Vagina (tissue), 2 donors: ENCODE measurements around the gene EPG5. TPM values are rescaled to one million over a fixed set of nuclear protein-coding genes. Genes with fewer than 3 reads are reported as not detected.
"Not testable (repeated sequence)": the region's sequence is repeated elsewhere in the genome, so short reads cannot be mapped to it uniquely, and the experiment has no call there.

Source experiments
- DNase-seq, 2 donors: peaks; one replicate each; pipeline ENCODE4 v3.0.0-alpha.2; 2017; ENCODE audit errors: extremely low spot score in 2 of 2
- H3K27ac ChIP-seq: fragments of 200-600 bp; sonication (generic); one replicate; pipeline ENCODE4 v1.5.1; 2019
- H3K27me3 ChIP-seq: fragments of 200-600 bp; sonication (generic); one replicate; pipeline ENCODE4 v1.5.1; 2019
- H3K36me3 ChIP-seq, 2 donors: fragments of 200-600 bp; sonication (generic); one replicate each; pipeline ENCODE4 v1.5.1; 2017 to 2019
- H3K4me1 ChIP-seq: fragments of 200-600 bp; sonication (generic); one replicate; pipeline ENCODE4 v1.5.1; 2019
- H3K4me3 ChIP-seq, 2 donors: fragments of 200-600 bp; sonication (generic); 1 replicate in 1 of 2; 2 replicates in 1 of 2; pipeline ENCODE4 v1.5.1; 2016 to 2019
- H3K9me3 ChIP-seq: fragments of 200-600 bp; sonication (generic); one replicate; pipeline ENCODE4 v1.5.1; 2019
- POLR2A ChIP-seq, 2 donors: fragments of 450-650 bp; IDR thresholded peaks; one replicate each; pipeline ENCODE4 v1.6.1; 2017; ENCODE audit warnings: antibody characterized with exemption in 2 of 2, mild to moderate bottlenecking in 2 of 2, moderate library complexity in 2 of 2
- POLR2AphosphoS5 ChIP-seq, 2 donors: sonication (generic); formaldehyde crosslinking; IDR thresholded peaks; one replicate each; pipeline ENCODE4 v1.9.0; 2017; ENCODE audit warnings: antibody characterized with exemption in 2 of 2, mild to moderate bottlenecking in 2 of 2, low read depth in 1 of 2; ENCODE audit not compliant: insufficient read depth in 1 of 2
- intact Hi-C: fragments of 100-400 bp; cut with DNase I; formaldehyde crosslinking; loops from one replicate; pipeline ENCODE4 v1.15.1; 2023
- total RNA-seq: library from RNA; depleted of rRNA; stranded (reverse); fragments of >200 nt; gene quantifications from one replicate; pipeline ENCODE4 v1.2.3, GENCODE V29; 2016
- TF ChIP-seq, protein P1 (sequence below), 3 experiments: fragments of 450-650 bp in 2 of 3; fragments of 200-600 bp in 1 of 3; sonication (generic) in 1 of 3; IDR thresholded peaks; one replicate each; pipeline ENCODE4 v1.5.1; 2017 to 2019; ENCODE audit warnings: antibody characterized with exemption in 3 of 3, mild to moderate bottlenecking in 2 of 3, moderate library complexity in 2 of 3

EPG5 gene
- total RNA-seq, 1 donor from 2014 or later = 29.5 TPM

DNA sequence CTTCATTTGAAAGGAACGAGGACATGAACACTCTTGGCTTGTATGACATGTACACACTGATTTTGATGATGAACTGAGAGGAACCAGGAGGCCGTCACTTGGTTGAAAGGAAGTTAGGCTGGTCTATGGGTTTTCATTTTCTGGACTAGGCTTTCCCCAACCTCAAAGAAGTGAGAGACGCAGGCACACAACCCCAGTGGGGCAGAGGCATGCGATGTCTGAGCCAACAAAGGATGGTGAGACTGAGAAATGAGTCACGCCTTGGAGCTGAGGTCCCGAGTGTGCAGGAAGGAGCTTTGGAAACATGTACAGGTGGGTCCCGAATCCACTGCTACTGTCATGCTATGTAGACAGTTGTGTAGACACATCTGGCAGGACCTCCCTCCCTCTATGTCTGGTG is 117.6 kb downstream of the EPG5 start:
- peaks cover 0 to 24% of the 10 kb centered on the region in 2 donors for H3K36me3 ChIP-seq
- H3K4me3 ChIP-seq = no peak overlapping the region
- TF ChIP-seq, protein P1, sequence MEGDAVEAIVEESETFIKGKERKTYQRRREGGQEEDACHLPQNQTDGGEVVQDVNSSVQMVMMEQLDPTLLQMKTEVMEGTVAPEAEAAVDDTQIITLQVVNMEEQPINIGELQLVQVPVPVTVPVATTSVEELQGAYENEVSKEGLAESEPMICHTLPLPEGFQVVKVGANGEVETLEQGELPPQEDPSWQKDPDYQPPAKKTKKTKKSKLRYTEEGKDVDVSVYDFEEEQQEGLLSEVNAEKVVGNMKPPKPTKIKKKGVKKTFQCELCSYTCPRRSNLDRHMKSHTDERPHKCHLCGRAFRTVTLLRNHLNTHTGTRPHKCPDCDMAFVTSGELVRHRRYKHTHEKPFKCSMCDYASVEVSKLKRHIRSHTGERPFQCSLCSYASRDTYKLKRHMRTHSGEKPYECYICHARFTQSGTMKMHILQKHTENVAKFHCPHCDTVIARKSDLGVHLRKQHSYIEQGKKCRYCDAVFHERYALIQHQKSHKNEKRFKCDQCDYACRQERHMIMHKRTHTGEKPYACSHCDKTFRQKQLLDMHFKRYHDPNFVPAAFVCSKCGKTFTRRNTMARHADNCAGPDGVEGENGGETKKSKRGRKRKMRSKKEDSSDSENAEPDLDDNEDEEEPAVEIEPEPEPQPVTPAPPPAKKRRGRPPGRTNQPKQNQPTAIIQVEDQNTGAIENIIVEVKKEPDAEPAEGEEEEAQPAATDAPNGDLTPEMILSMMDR (IDR thresholded peaks at IDR 0.05) = no peak
- TF ChIP-seq POLR2A (IDR thresholded peaks at IDR 0.05) (no peak), POLR2AphosphoS5 (IDR thresholded peaks at IDR 0.05; ENCODE audit: insufficient read depth in 1 of 2, low read depth in 1 of 2) (no peak)

DNA sequence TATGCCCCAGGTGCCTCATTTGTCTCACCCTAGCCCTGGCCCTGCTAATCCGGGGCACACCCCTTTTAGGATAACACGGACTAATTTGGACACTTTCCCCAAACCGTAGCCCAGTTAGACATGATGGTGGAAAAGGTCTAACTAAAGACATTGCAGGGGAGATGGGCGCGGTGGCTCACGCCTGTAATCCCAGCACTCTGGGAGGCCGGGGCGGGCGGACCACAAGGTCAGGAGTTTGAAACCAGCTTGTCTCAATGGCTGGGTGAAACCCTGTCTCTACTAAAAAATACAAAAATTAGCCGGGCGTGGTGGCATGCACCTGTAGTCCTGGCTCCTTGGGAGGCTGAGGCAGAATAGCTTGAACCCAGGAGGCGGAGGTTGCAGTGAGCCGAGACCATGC is 118.5 kb downstream of the EPG5 start:
- H3K4me1 ChIP-seq = not testable (repeated sequence)

More for the DNA sequence above, 117.6 kb downstream of the EPG5 start:
- no peak overlapping the region for H3K27ac ChIP-seq
- no peaks in the 10 kb centered on the region for H3K9me3 ChIP-seq
- no peak for DNase-seq
- H3K4me1 ChIP-seq = no peaks in the 10 kb centered on the region
- no peaks in the 10 kb centered on the region for H3K27me3 ChIP-seq
- intact Hi-C loops = no loop called here

DNA sequence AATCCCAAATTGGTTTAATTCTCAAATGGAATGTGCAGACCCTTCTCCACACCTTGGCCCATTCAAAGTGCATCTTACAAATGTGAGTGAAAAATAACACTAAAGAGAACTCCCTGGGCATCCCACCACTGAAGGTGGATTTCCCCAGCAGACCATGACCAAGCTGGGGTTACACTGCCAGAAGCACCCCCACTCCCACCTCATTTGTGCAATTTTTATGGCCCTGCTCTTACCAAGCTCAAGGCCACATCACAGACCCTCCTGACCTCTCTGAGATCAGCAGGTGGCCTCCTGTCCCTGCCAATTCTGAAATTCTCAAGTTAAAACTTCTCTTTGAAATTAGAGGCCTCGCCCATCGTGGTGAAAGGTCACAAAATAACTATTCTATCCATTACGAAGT is 120.0 kb downstream of the EPG5 start:
- Histone ChIP-seq H3K4me3 (no peak overlapping the region), H3K9me3 (no peaks in the 10 kb centered on the region), H3K27me3 (no peaks in the 10 kb centered on the region), H3K4me1 (no peaks in the 10 kb centered on the region), H3K36me3 (peaks cover 0 to 2% of the 10 kb centered on the region in 2 donors), H3K27ac (no peak overlapping the region)
- DNase-seq = no peak
- no peak for TF ChIP-seq POLR2A (IDR thresholded peaks at IDR 0.05)
- TF ChIP-seq, protein P1 (IDR thresholded peaks at IDR 0.05) = no peak
- no peak for TF ChIP-seq POLR2AphosphoS5 (IDR thresholded peaks at IDR 0.05; ENCODE audit: insufficient read depth in 1 of 2, low read depth in 1 of 2)
- intact Hi-C loops = no loop called here

More for the DNA sequence above, 118.5 kb downstream of the EPG5 start:
- DNase-seq, H3K27ac ChIP-seq, intact Hi-C loops, H3K27me3 ChIP-seq, H3K4me3 ChIP-seq, H3K9me3 ChIP-seq: not testable (repeated sequence)
- H3K36me3 ChIP-seq = peaks cover 0 to 16% of the 10 kb centered on the region in 2 donors

DNA sequence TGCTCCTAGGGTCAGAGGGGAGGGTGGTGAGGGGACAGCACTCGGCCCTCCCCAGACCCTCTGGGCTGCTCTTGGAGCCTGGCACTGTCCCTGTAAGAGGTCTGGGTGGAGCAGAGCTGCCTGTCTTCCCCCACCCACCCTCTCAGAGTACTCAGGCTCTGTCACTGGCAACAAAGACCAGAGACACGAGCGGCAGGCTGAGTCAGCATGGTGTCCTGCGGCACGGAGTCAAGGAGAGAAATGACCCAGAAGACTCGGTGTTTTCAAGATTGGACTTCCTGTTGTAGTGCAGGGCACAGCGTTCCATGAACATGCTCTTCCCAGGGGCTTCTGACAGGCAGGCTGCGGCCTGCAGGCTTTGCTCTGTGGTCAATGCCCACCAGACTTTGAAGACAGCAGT is 121.7 kb downstream of the EPG5 start:
- no peaks in the 10 kb centered on the region for H3K4me1 ChIP-seq
- no peaks in the 10 kb centered on the region for H3K27me3 ChIP-seq
- DNase-seq = no peak
- no peaks in the 10 kb centered on the region for H3K36me3 ChIP-seq
- no peak overlapping the region for H3K27ac ChIP-seq
- TF ChIP-seq POLR2AphosphoS5 (IDR thresholded peaks at IDR 0.05; ENCODE audit: insufficient read depth in 1 of 2, low read depth in 1 of 2) (no peak), POLR2A (IDR thresholded peaks at IDR 0.05) (no peak)
- TF ChIP-seq, protein P1 (IDR thresholded peaks at IDR 0.05) = no peak
- no peak overlapping the region for H3K4me3 ChIP-seq
- H3K9me3 ChIP-seq = no peaks in the 10 kb centered on the region
- intact Hi-C loops = no loop called here

DNA sequence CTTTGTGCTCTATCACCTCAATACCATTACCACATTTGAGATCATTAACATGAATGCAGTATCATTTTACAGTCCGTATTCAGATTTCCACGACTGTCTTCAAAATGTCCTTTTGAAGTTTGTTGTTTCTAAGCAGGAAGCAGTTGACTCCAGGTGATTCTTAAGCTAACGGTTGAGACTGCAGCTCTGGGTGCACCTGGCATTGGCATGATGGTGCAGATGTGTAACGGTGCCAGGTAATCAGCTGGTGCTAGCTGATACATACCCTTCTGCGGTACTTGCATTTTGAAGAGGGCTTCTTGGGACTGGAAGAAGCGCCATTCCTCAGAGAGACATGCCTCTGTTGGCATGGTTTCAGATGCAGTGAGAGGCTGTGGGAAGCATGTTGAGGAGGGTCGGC is 122.2 kb downstream of the EPG5 start:
- TF ChIP-seq, protein P1 (IDR thresholded peaks at IDR 0.05) = no peak
- no peak for TF ChIP-seq POLR2A (IDR thresholded peaks at IDR 0.05)
- TF ChIP-seq POLR2AphosphoS5 (IDR thresholded peaks at IDR 0.05; ENCODE audit: insufficient read depth in 1 of 2, low read depth in 1 of 2) = no peak
- Histone ChIP-seq H3K9me3 (no peaks in the 10 kb centered on the region), H3K27ac (no peak overlapping the region), H3K4me3 (no peak overlapping the region), H3K36me3 (no peaks in the 10 kb centered on the region), H3K27me3 (no peaks in the 10 kb centered on the region), H3K4me1 (no peaks in the 10 kb centered on the region)
- intact Hi-C loops = no loop called here
- no peak for DNase-seq
